Uterus (tissue), 4 donors: Measurements from ENCODE around the gene SPINDOC. TPM values are rescaled to one million over a fixed set of nuclear protein-coding genes. Genes with fewer than 3 reads are reported as not detected.

ENCODE experiments used
- DNase-seq, 2 donors: peaks; one replicate each; pipeline ENCODE4 v3.0.0-alpha.2; 2019 to 2020
- H3K27ac ChIP-seq, 2 donors: fragments of 200-600 bp; sonication (generic); 1 replicate in 1 of 2; 2 replicates in 1 of 2; pipeline ENCODE4 v1.5.1; 2016 to 2018
- H3K27me3 ChIP-seq, 2 donors: fragments of 200-600 bp; sonication (generic); one replicate each; pipeline ENCODE4 v1.5.1; 2018 to 2019; ENCODE audit warnings: control low read depth in 1 of 2
- H3K36me3 ChIP-seq, 2 donors: fragments of 200-600 bp; sonication (generic); one replicate each; pipeline ENCODE4 v1.5.1; 2019; ENCODE audit warnings: control low read depth in 1 of 2
- H3K4me1 ChIP-seq, 2 donors: fragments of 200-600 bp; sonication (generic); one replicate each; pipeline ENCODE4 v1.5.1; 2018 to 2019; ENCODE audit warnings: control low read depth in 1 of 2
- H3K4me3 ChIP-seq, 2 donors: fragments of 200-600 bp; sonication (generic); 1 replicate in 1 of 2; 2 replicates in 1 of 2; pipeline ENCODE4 v1.5.1; 2018 to 2019; ENCODE audit warnings: mild to moderate bottlenecking in 1 of 2
- H3K9me3 ChIP-seq, 2 donors: fragments of 200-600 bp; sonication (generic); one replicate each; pipeline ENCODE4 v1.5.1; 2019; ENCODE audit warnings: control low read depth in 1 of 2
- CTCF ChIP-seq, 4 experiments: fragments of 200-600 bp in 2 of 4; fragments of 450-650 bp in 2 of 4; sonication (generic) in 2 of 4; IDR thresholded peaks; one replicate each; pipeline ENCODE4 v1.5.1; 2016 to 2019; ENCODE audit warnings: antibody characterized with exemption in 4 of 4, mild to moderate bottlenecking in 2 of 4, moderate library complexity in 1 of 4
- POLR2A ChIP-seq, 2 donors: fragments of 450-650 bp; IDR thresholded peaks; one replicate each; pipeline ENCODE4 v1.6.1; 2016; ENCODE audit warnings: antibody characterized with exemption in 2 of 2, mild to moderate bottlenecking in 1 of 2, moderate library complexity in 1 of 2
- intact Hi-C: fragments of 100-400 bp; cut with DNase I; formaldehyde crosslinking; loops from one replicate; pipeline ENCODE4 v1.15.1; 2023; ENCODE audit warnings: low total_unique reads
- total RNA-seq, 4 donors: library from RNA; depleted of rRNA in 3 of 4; stranded (reverse); fragments of >200 nt in 3 of 4; gene quantifications; one replicate each; pipeline versions ENCODE4 v1.1.0 to v1.2.4, GENCODE V29; 2014 to 2023
- donor health status: DM: yes; HTN: yes; CAD: no.

The SPINDOC gene
- total RNA-seq, 4 donors from 2014 or later, result 1.3 to 28.7 (median 10.6) TPM

GRCh38 chr11:63838150-63838677, 25.0 kb downstream of the SPINDOC start:
- Histone ChIP-seq H3K36me3 (no peaks in the 10 kb centered on the region), H3K27me3 (no peaks in the 10 kb centered on the region), H3K4me3 (peak overlapping the region; percentile 79 to 97), H3K4me1 (peaks cover 0 to 8% of the 10 kb centered on the region in 2 donors), H3K9me3 (no peaks in the 10 kb centered on the region), H3K27ac (peak overlapping the region; percentile 90 to 94)
- TF ChIP-seq POLR2A (IDR thresholded peaks at IDR 0.05), result no peak
- peak in 1 of 4 experiments; percentile 12 for TF ChIP-seq CTCF (IDR thresholded peaks at IDR 0.05)
- intact Hi-C loops, result loop anchor here (2.0 to 10.0 kb wide), 2 partner anchors 109 to 307 kb away; no protein-coding TSS in a partner anchor
- peak in 1 of 2 donors; percentile 32 for DNase-seq

- no peaks in the 10 kb centered on the region for H3K9me3 ChIP-seq
- peak; percentile 98 to 99 for DNase-seq
- intact Hi-C loops, result loop anchor here (2.0 to 10.0 kb wide), 2 partner anchors 108 to 306 kb away; no protein-coding TSS in a partner anchor
- peaks cover 0 to 8% of the 10 kb centered on the region in 2 donors for H3K4me1 ChIP-seq
- peak in 2 of 4 experiments; percentile 19 to 39 for TF ChIP-seq CTCF (IDR thresholded peaks at IDR 0.05)
- peak; percentile 65 to 82 for TF ChIP-seq POLR2A (IDR thresholded peaks at IDR 0.05)
- peak within 1 kb of the TSS; percentile 79 to 97 for H3K4me3 ChIP-seq
- H3K27ac ChIP-seq, result peak within 1 kb of the TSS; percentile 90 to 94
- no peaks in the 10 kb centered on the region for H3K36me3 ChIP-seq
- H3K27me3 ChIP-seq, result no peaks in the 10 kb centered on the region
These were observed 25.6 kb downstream of the SPINDOC start, which contains the start of gene MARK2 for GRCh38 chr11:63838678-63839507. TSS of gene MARK2 (plus strand) at chr11:63839110. CDS start at chr11:63839507, 397 bp downstream.

DNA sequence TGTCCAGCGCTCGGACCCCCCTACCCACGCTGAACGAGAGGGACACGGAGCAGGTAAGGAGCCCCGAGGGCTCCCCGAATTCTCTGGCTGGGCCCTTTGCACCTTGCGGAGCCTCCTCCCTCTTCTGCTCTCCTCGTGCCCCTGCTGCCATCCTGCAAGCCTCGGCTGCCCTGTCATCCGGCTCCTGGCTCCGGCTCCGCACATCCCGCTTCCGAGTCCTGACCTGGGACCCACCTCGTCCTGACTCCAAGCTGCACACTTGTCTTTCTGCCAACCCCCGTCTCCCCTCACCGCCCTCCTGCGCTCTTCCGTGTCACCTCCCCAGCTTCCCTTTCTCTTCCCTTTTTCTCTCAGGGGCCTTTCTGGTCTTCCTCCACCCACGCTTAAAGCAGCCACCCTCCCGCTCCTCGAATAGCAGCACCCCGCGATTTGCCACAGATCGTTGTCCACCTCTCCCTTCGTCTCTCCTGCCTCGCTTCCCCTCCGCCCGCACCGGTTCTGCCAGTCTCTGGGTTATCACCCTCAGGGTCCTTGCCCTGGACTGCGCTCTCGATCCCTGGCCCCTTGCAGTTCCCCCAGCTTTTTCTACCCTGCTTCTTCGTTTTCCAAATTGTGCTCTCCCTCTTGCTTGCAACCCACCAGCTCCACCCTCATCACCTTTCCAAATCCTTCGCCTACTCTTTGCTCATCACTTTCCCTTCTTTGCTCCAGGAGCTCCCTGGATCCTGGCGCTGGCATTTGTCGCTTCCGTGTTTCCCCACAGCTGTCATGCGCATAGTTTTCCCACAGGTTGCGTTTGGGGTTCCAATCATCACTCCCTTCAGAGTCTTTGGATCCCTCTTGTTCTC, 26.5 kb downstream of the SPINDOC start:
- intact Hi-C loops, result loop anchor here (2.0 to 10.0 kb wide), 2 partner anchors 107 to 305 kb away; no protein-coding TSS in a partner anchor
- Histone ChIP-seq H3K36me3 (no peaks in the 10 kb centered on the region), H3K9me3 (no peaks in the 10 kb centered on the region), H3K4me3 (peak overlapping the region; percentile 79 to 97), H3K27ac (peak overlapping the region; percentile 90 to 94), H3K4me1 (peaks cover 0 to 8% of the 10 kb centered on the region in 2 donors), H3K27me3 (no peaks in the 10 kb centered on the region)
- no peak for TF ChIP-seq CTCF (IDR thresholded peaks at IDR 0.05)
- no peak for TF ChIP-seq POLR2A (IDR thresholded peaks at IDR 0.05)
- peak; percentile 27 to 42 for DNase-seq

DNA sequence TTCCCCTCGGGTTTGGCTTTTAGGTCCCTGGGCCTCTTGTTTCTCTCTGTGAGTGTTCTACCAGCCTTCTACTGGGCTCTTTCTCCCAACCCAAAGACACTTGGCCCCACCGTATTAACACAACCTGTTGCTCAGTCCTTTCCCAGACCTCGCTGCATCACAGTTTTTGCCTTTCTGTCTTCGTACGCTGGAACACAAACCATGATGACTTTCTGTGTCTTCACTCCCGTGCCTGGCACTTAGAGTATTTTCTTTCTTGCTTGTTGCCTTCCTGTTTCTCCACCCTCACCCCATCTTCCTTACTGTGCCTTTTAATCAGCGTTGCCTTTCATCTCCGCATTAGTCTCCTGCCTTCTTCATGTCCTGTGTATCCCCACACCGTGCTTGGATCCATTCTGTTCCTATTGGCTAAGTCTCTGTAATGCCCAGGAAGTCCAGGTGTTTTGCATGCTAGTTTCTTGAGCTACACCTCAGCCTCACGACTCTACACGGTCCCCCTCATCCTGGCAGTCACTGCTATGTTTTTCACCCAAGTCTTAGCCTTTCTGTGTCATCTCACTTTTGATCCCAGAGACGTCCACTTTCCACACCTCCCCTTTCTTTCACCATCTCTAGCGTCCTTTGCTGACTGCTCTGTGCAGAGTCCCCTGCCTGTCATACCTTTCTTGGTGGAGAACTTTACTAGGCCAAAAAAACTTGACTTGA, 27.3 kb downstream of the SPINDOC start:
- intact Hi-C loops, result no loop called here
- Histone ChIP-seq H3K27me3 (no peaks in the 10 kb centered on the region), H3K27ac (peak overlapping the region; percentile 90 to 94)

More for the DNA sequence above, 27.3 kb downstream of the SPINDOC start:
- H3K4me1 ChIP-seq, result peaks cover 0 to 8% of the 10 kb centered on the region in 2 donors
- TF ChIP-seq CTCF (IDR thresholded peaks at IDR 0.05) (no peak), POLR2A (IDR thresholded peaks at IDR 0.05) (no peak)
- no peak for DNase-seq
- no peaks in the 10 kb centered on the region for H3K36me3 ChIP-seq
- H3K4me3 ChIP-seq, result peak overlapping the region; percentile 79 to 97
- H3K9me3 ChIP-seq, result no peaks in the 10 kb centered on the region
